22Rv1 (cell line): ENCODE data around the gene BPIFB6.

Experiments used
- CTCF ChIP-seq: fragments of 450-650 bp; IDR thresholded peaks from 2 replicates; pipeline ENCODE4 v1.5.1; 2017; ENCODE audit warnings: mild to moderate bottlenecking
- ZFX ChIP-seq: fragments of 450-650 bp; IDR thresholded peaks from 2 replicates; pipeline ENCODE4 v1.6.1; 2017; ENCODE audit warnings: antibody characterized with exemption, borderline replicate concordance

GRCh38 chr20:33031531-33031930 lies at the start of gene BPIFB6:
- TF ChIP-seq CTCF, result no peak
- TF ChIP-seq ZFX, result no peak
